H9 (cell line): Measurements from ENCODE around the gene SGIP1. TPM values are rescaled to one million over a fixed set of nuclear protein-coding genes. Genes with fewer than 3 reads are reported as not detected.

Experiments used
- DNase-seq: peaks from one replicate; pipeline ENCODE4 v3.0.0-alpha.2; 2017
- H2AFZ ChIP-seq: one replicate; pipeline ENCODE4 v1.6.1; 2013; ENCODE audit warnings: mild to moderate bottlenecking, low read length, control low read depth, moderate library complexity
- H2AK5ac ChIP-seq: 2 replicates; pipeline ENCODE4 v1.6.1; 2013; ENCODE audit warnings: low read length, control low read depth, mixed read lengths; ENCODE audit not compliant: insufficient read length
- H2BK120ac ChIP-seq: one replicate; pipeline ENCODE4 v1.6.1; 2013; ENCODE audit warnings: low read depth, mild to moderate bottlenecking, low read length, control low read depth, inconsistent platforms; ENCODE audit not compliant: poor library complexity, severe bottlenecking
- H2BK12ac ChIP-seq: 2 replicates; pipeline ENCODE4 v1.6.1; 2013; ENCODE audit warnings: low read length, control low read depth, mixed read lengths, low read depth; ENCODE audit not compliant: insufficient read length
- H2BK15ac ChIP-seq: 2 replicates; pipeline ENCODE4 v1.6.1; 2013; ENCODE audit warnings: low read depth, low read length, control low read depth
- H2BK20ac ChIP-seq: one replicate; pipeline ENCODE4 v1.6.1; 2013; ENCODE audit warnings: low read depth, mild to moderate bottlenecking, low read length, control low read depth, inconsistent platforms; ENCODE audit not compliant: poor library complexity, severe bottlenecking
- H2BK5ac ChIP-seq: 2 replicates; pipeline ENCODE4 v1.6.1; 2013; ENCODE audit warnings: low read length, control low read depth, mixed read lengths; ENCODE audit not compliant: insufficient read length
- H3K14ac ChIP-seq: 2 replicates; pipeline ENCODE4 v1.6.1; 2013; ENCODE audit warnings: low read length, control low read depth; ENCODE audit not compliant: insufficient read depth
- H3K18ac ChIP-seq: 2 replicates; pipeline ENCODE4 v1.6.1; 2013; ENCODE audit warnings: low read depth, mild to moderate bottlenecking, mixed read lengths, low read length, control low read depth; ENCODE audit not compliant: insufficient read length
- H3K23ac ChIP-seq: 2 replicates; pipeline ENCODE4 v1.6.1; 2013; ENCODE audit warnings: low read length, control low read depth, mixed read lengths, low read depth; ENCODE audit not compliant: insufficient read length
- H3K23me2 ChIP-seq: 2 replicates; pipeline ENCODE4 v1.6.1; 2013; ENCODE audit warnings: low read depth, mild to moderate bottlenecking, mixed read lengths, low read length, control low read depth; ENCODE audit not compliant: insufficient read length, poor library complexity, severe bottlenecking
- H3K27ac ChIP-seq: 2 replicates; pipeline ENCODE4 v1.5.1; 2013; ENCODE audit warnings: low read length, control low read depth, mixed read lengths, low read depth; ENCODE audit not compliant: insufficient read length
- H3K27me3 ChIP-seq: 2 replicates; pipeline ENCODE4 v1.6.1; 2013; ENCODE audit warnings: low read length, control low read depth, inconsistent platforms; ENCODE audit not compliant: insufficient read depth
- H3K4ac ChIP-seq: 2 replicates; pipeline ENCODE4 v1.6.1; 2013; ENCODE audit warnings: low read depth, mild to moderate bottlenecking, control low read depth, inconsistent platforms, low read length, moderate library complexity
- H3K4me1 ChIP-seq: 2 replicates; pipeline ENCODE4 v1.6.1; 2013; ENCODE audit warnings: low read length, control low read depth, inconsistent platforms; ENCODE audit not compliant: insufficient read depth
- H3K4me2 ChIP-seq: 2 replicates; pipeline ENCODE4 v1.6.1; 2013; ENCODE audit warnings: low read length, control low read depth, mixed read lengths; ENCODE audit not compliant: insufficient read length, insufficient read depth
- H3K56ac ChIP-seq: 2 replicates; pipeline ENCODE4 v1.6.1; 2013; ENCODE audit warnings: low read depth, mild to moderate bottlenecking, mixed read lengths, low read length, control low read depth; ENCODE audit not compliant: insufficient read length
- H3K79me1 ChIP-seq: 2 replicates; pipeline ENCODE4 v1.6.1; 2013; ENCODE audit warnings: low read depth, mild to moderate bottlenecking, moderate library complexity, low read length, control low read depth, inconsistent platforms; ENCODE audit not compliant: insufficient read depth, poor library complexity, severe bottlenecking
- H3K79me2 ChIP-seq: 2 replicates; pipeline ENCODE4 v1.6.1; 2013; ENCODE audit warnings: low read length, control low read depth, inconsistent platforms; ENCODE audit not compliant: insufficient read depth
- H3K9ac ChIP-seq: 2 replicates; pipeline ENCODE4 v1.6.1; 2013; ENCODE audit warnings: low read length, control low read depth, mixed read lengths; ENCODE audit not compliant: insufficient read length; ENCODE audit errors: extremely low read depth
- H3K9me3 ChIP-seq: one replicate; pipeline ENCODE4 v1.6.1; 2013; ENCODE audit warnings: low read depth, low read length, inconsistent platforms; ENCODE audit not compliant: control insufficient read depth
- H3T11ph ChIP-seq: one replicate; pipeline ENCODE4 v1.6.1; 2013; ENCODE audit warnings: mild to moderate bottlenecking, low read length, control low read depth, inconsistent platforms
- H4K20me1 ChIP-seq: one replicate; pipeline ENCODE4 v1.6.1; 2013; ENCODE audit not compliant: control insufficient read depth, insufficient read length, insufficient read depth
- H4K5ac ChIP-seq: 2 replicates; pipeline ENCODE4 v1.6.1; 2013; ENCODE audit warnings: low read depth, mild to moderate bottlenecking, mixed read lengths, low read length, control low read depth; ENCODE audit not compliant: insufficient read length
- H4K8ac ChIP-seq: replicated peaks from 2 replicates; pipeline ENCODE4 v1.6.1; 2013; ENCODE audit warnings: low read length, control low read depth, mixed read lengths, low read depth; ENCODE audit not compliant: insufficient read length
- H4K91ac ChIP-seq: 2 replicates; pipeline ENCODE4 v1.6.1; 2013; ENCODE audit warnings: low read depth, mild to moderate bottlenecking, moderate library complexity, mixed read lengths, low read length, control low read depth; ENCODE audit not compliant: insufficient read length
- H3K27ac Mint-ChIP-seq, 3 experiments: 2 replicates in 2 of 3; 3 replicates in 1 of 3; pipeline ENCODE4 v1.8.0; 2020 to 2021; ENCODE audit warnings: mixed read lengths in 3 of 3, mild to moderate bottlenecking in 1 of 3, moderate library complexity in 1 of 3
- H3K27me3 Mint-ChIP-seq: 2 replicates; pipeline ENCODE4 v1.8.0; 2021; ENCODE audit warnings: low read depth, mild to moderate bottlenecking, moderate library complexity, mixed read lengths
- H3K36me3 Mint-ChIP-seq, 3 experiments: 2 replicates in 2 of 3; 3 replicates in 1 of 3; pipeline ENCODE4 v1.8.0; 2020 to 2021; ENCODE audit warnings: low read depth in 3 of 3, mixed read lengths in 3 of 3; ENCODE audit not compliant: insufficient read depth in 1 of 3
- H3K4me1 Mint-ChIP-seq, 2 experiments: 2 replicates each; pipeline ENCODE4 v1.8.0; 2020; ENCODE audit warnings: mixed read lengths in 2 of 2
- H3K4me3 Mint-ChIP-seq, 2 experiments: 2 replicates in 1 of 2; 3 replicates in 1 of 2; pipeline ENCODE4 v1.8.0; 2020 to 2021; ENCODE audit warnings: mild to moderate bottlenecking in 2 of 2, mixed read lengths in 2 of 2, moderate library complexity in 1 of 2
- H3K9me3 Mint-ChIP-seq, 2 experiments: 2 replicates in 1 of 2; 3 replicates in 1 of 2; pipeline ENCODE4 v1.8.0; 2020; ENCODE audit warnings: mild to moderate bottlenecking in 2 of 2, mixed read lengths in 2 of 2, moderate library complexity in 1 of 2
- CTCF ChIP-seq: fragments of 200-600 bp; sonication (generic); conservative IDR thresholded peaks from 3 replicates; pipeline ENCODE4 v1.8.0; 2021; ENCODE audit warnings: antibody characterized with exemption, mild to moderate bottlenecking
- WGBS: extraction: QIAGEN DNeasy Blood & Tissue Kit; methylation state at CpG from one replicate; pipeline ENCODE4 v1.1.7; 2013; ENCODE audit warnings: missing lambda C conversion rate, low lambda C conversion rate, mixed read lengths; ENCODE audit not compliant: insufficient read length; ENCODE audit errors: extremely low coverage; 5-methylcytosine and 5-hydroxymethylcytosine counted together
- total RNA-seq: library from RNA; stranded (reverse); gene quantifications from 2 replicates; pipeline ENCODE4 v1.2.1, GENCODE V29; 2021

Gene SGIP1
- total RNA-seq, 1 experiment from 2014 or later = 1.5 TPM

GRCh38 chr1:66599899-66600737 is 66.2 kb downstream of the SGIP1 start:
- H2BK20ac ChIP-seq = no peak overlapping the region
- H3K27me3 ChIP-seq = no peaks in the 10 kb centered on the region
- no peak overlapping the region for H3K27ac Mint-ChIP-seq
- peaks cover 3 to 8% of the 10 kb centered on the region in 2 experiments; a peak in 3 of 5 replicates for H3K9me3 Mint-ChIP-seq
- H3K79me2 ChIP-seq = no peaks in the 10 kb centered on the region
- no peak overlapping the region for H2AK5ac ChIP-seq
- H3K4me3 Mint-ChIP-seq = no peak overlapping the region
- H3K4me1 Mint-ChIP-seq = no peaks in the 10 kb centered on the region
- no peaks in the 10 kb centered on the region for H4K20me1 ChIP-seq
- H2BK5ac ChIP-seq = no peak overlapping the region
- no peak overlapping the region for H2BK15ac ChIP-seq
- H3K36me3 Mint-ChIP-seq = no peaks in the 10 kb centered on the region; a peak in 1 of 7 replicates
- no peak overlapping the region for H4K5ac ChIP-seq
- no peak for DNase-seq
- no peak overlapping the region for H2BK120ac ChIP-seq
- no peaks in the 10 kb centered on the region for H3K9me3 ChIP-seq
- H3K4ac ChIP-seq = no peak overlapping the region
- H3K23ac ChIP-seq = no peak overlapping the region
- no peak overlapping the region for H4K8ac ChIP-seq
- H4K91ac ChIP-seq = no peak overlapping the region
- H2BK12ac ChIP-seq = no peak overlapping the region
- H3K18ac ChIP-seq = no peak overlapping the region
- H3K23me2 ChIP-seq = no peaks in the 10 kb centered on the region
- H2AFZ ChIP-seq = no peak overlapping the region
- H3K56ac ChIP-seq = no peak overlapping the region
- WGBS = no CpG with 5 or more reads among the region's 14 CpGs
- no peaks in the 10 kb centered on the region for H3K4me1 ChIP-seq
- no peak overlapping the region for H3K4me2 ChIP-seq
- H3K27me3 Mint-ChIP-seq = no peaks in the 10 kb centered on the region
- no peak overlapping the region for H3K14ac ChIP-seq
- no peak overlapping the region for H3K27ac ChIP-seq
- TF ChIP-seq CTCF = no peak
- H3K79me1 ChIP-seq = no peaks in the 10 kb centered on the region
- H3T11ph ChIP-seq = no peak overlapping the region
- no peak overlapping the region for H3K9ac ChIP-seq
